Jurkat, Clone E6-1 (cell line): ENCODE data around the gene CDC45.

Experiments
- DNase-seq: peaks from one replicate; pipeline ENCODE4 v3.0.0-alpha.2; 2011; ENCODE audit warnings: low read depth, low spot score
- H3K4me3 ChIP-seq: 2 replicates; pipeline ENCODE4 v1.5.1; 2011; ENCODE audit warnings: mild to moderate bottlenecking, low read length, control low read depth, moderate library complexity

The CDC45 gene

GRCh38 chr22:19488285-19488684 lies 8.6 kb downstream of the CDC45 start:
- no peak for DNase-seq
- H3K4me3 ChIP-seq = no peak overlapping the region

- no peak for DNase-seq
- no peak overlapping the region for H3K4me3 ChIP-seq
Observed at GRCh38 chr22:19488884-19489843, 9.4 kb downstream of the CDC45 start.

- H3K4me3 ChIP-seq = no peak overlapping the region
- DNase-seq = no peak
Observed at GRCh38 chr22:19490628-19491230, 11.0 kb downstream of the CDC45 start.

GRCh38 chr22:19492504-19493174 lies 12.9 kb downstream of the CDC45 start:
- no peak overlapping the region for H3K4me3 ChIP-seq
- DNase-seq = no peak

GRCh38 chr22:19494001-19494560 lies 14.4 kb downstream of the CDC45 start:
- no peak for DNase-seq
- no peak overlapping the region for H3K4me3 ChIP-seq

- DNase-seq = no peak
- no peak overlapping the region for H3K4me3 ChIP-seq
Observed at GRCh38 chr22:19494676-19495173, 15.0 kb downstream of the CDC45 start.

- DNase-seq = no peak
- no peak overlapping the region for H3K4me3 ChIP-seq
Observed at GRCh38 chr22:19495562-19496323, 16.0 kb downstream of the CDC45 start.

GRCh38 chr22:19496324-19496630 lies 16.6 kb downstream of the CDC45 start:
- no peak for DNase-seq
- H3K4me3 ChIP-seq = no peak overlapping the region

- H3K4me3 ChIP-seq = no peak overlapping the region
- no peak for DNase-seq
Observed at GRCh38 chr22:19497245-19497644, 17.5 kb downstream of the CDC45 start.

- no peak overlapping the region for H3K4me3 ChIP-seq
- DNase-seq = no peak
Observed at GRCh38 chr22:19498154-19498865, 18.6 kb downstream of the CDC45 start.

- DNase-seq = no peak
- H3K4me3 ChIP-seq = no peak overlapping the region
Observed at GRCh38 chr22:19498866-19499190, 19.1 kb downstream of the CDC45 start.

- no peak for DNase-seq
- H3K4me3 ChIP-seq = no peak overlapping the region
Observed at GRCh38 chr22:19499236-19499879, 19.6 kb downstream of the CDC45 start.

- H3K4me3 ChIP-seq = no peak overlapping the region
- DNase-seq = no peak
Observed at GRCh38 chr22:19499880-19500242, 20.1 kb downstream of the CDC45 start.

- DNase-seq = no peak
- no peak overlapping the region for H3K4me3 ChIP-seq
Observed at GRCh38 chr22:19501897-19502447, 22.3 kb downstream of the CDC45 start.

GRCh38 chr22:19503367-19503766 lies 23.6 kb downstream of the CDC45 start:
- no peak for DNase-seq
- H3K4me3 ChIP-seq = no peak overlapping the region

GRCh38 chr22:19503869-19504268 lies 24.1 kb downstream of the CDC45 start:
- no peak overlapping the region for H3K4me3 ChIP-seq
- peak; percentile 17 for DNase-seq

- DNase-seq = peak; percentile 80
- H3K4me3 ChIP-seq = peak overlapping the region; percentile 15; the same call in 1 of the 2 replicates
Observed at GRCh38 chr22:19504900-19505734, 25.4 kb downstream of the CDC45 start.
